Dendritic cell treated with granulocyte-macrophage colony-stimulating factor and Interleukin-4, amounts not matched to agents 40 ng/mL and 50 ng/mL, for 4 days (primary cell): ENCODE data around the gene DENND4A.
"Not testable (repeated sequence)": the region's sequence is repeated elsewhere in the genome, so short reads cannot be mapped to it uniquely, and the experiment has no call there.

Experiments
- H3K27ac Mint-ChIP-seq: one replicate; pipeline ENCODE4 v1.8.0; 2022; ENCODE audit warnings: mild to moderate bottlenecking, mixed read lengths
- H3K27me3 Mint-ChIP-seq: one replicate; pipeline ENCODE4 v1.8.0; 2022; ENCODE audit warnings: mild to moderate bottlenecking, mixed read lengths
- H3K36me3 Mint-ChIP-seq: one replicate; pipeline ENCODE4 v1.8.0; 2022; ENCODE audit warnings: low read depth, mixed read lengths
- H3K4me1 Mint-ChIP-seq: one replicate; pipeline ENCODE4 v1.8.0; 2022; ENCODE audit warnings: low read depth, mixed read lengths
- H3K4me3 Mint-ChIP-seq: one replicate; pipeline ENCODE4 v1.8.0; 2022; ENCODE audit warnings: mild to moderate bottlenecking, moderate library complexity, mixed read lengths
- H3K9me3 Mint-ChIP-seq: one replicate; pipeline ENCODE4 v1.8.0; 2022; ENCODE audit warnings: mixed read lengths
- intact Hi-C: fragments of 100-400 bp; cut with micrococcal nuclease; formaldehyde crosslinking; loops from one replicate; pipeline ENCODE4 v1.15.0; 2022

DENND4A gene

GRCh38 chr15:65631503-65631902, 160.6 kb downstream of the DENND4A start:
- H3K9me3 Mint-ChIP-seq = no peaks in the 10 kb centered on the region
- peaks cover 5% of the 10 kb centered on the region for H3K4me1 Mint-ChIP-seq
- intact Hi-C loops = no loop called here
- H3K36me3 Mint-ChIP-seq = peaks cover 4% of the 10 kb centered on the region
- no peaks in the 10 kb centered on the region for H3K27me3 Mint-ChIP-seq
- no peak overlapping the region for H3K27ac Mint-ChIP-seq
- H3K4me3 Mint-ChIP-seq = no peak overlapping the region

GRCh38 chr15:65630760-65631159, 161.3 kb downstream of the DENND4A start:
- Mint-ChIP-seq H3K4me3 (no peak overlapping the region), H3K27me3 (no peaks in the 10 kb centered on the region), H3K36me3 (peaks cover 12% of the 10 kb centered on the region), H3K4me1 (peaks cover 5% of the 10 kb centered on the region), H3K9me3 (no peaks in the 10 kb centered on the region), H3K27ac (no peak overlapping the region)
- intact Hi-C loops = no loop called here

GRCh38 chr15:65629548-65629947, 162.5 kb downstream of the DENND4A start:
- Mint-ChIP-seq H3K27me3 (no peaks in the 10 kb centered on the region), H3K4me3 (no peak overlapping the region), H3K27ac (no peak overlapping the region), H3K36me3 (peaks cover 24% of the 10 kb centered on the region), H3K4me1 (peaks cover 5% of the 10 kb centered on the region), H3K9me3 (no peaks in the 10 kb centered on the region)
- intact Hi-C loops = no loop called here

- Mint-ChIP-seq H3K4me1 (no peaks in the 10 kb centered on the region), H3K4me3 (no peak overlapping the region), H3K27ac (no peak overlapping the region), H3K36me3 (peaks cover 30% of the 10 kb centered on the region), H3K27me3 (no peaks in the 10 kb centered on the region), H3K9me3 (no peaks in the 10 kb centered on the region)
- intact Hi-C loops = no loop called here
Observed at GRCh38 chr15:65626856-65627255, 165.2 kb downstream of the DENND4A start.

GRCh38 chr15:65623103-65623502, 169.0 kb downstream of the DENND4A start:
- no peaks in the 10 kb centered on the region for H3K9me3 Mint-ChIP-seq

GRCh38 chr15:65621638-65622037, 170.5 kb downstream of the DENND4A start, which contains the start of gene SLC24A1:
TSS of gene SLC24A1 (plus strand) at chr15:65621938. CDS start at chr15:65624081, 2,143 bp downstream.
- peaks cover 6% of the 10 kb centered on the region for H3K4me1 Mint-ChIP-seq
- peaks cover 27% of the 10 kb centered on the region for H3K36me3 Mint-ChIP-seq
- H3K4me3 Mint-ChIP-seq = no peak within 1 kb of the TSS
- H3K9me3 Mint-ChIP-seq = no peaks in the 10 kb centered on the region
- intact Hi-C loops = no loop called here
- H3K27me3 Mint-ChIP-seq = no peaks in the 10 kb centered on the region
- H3K27ac Mint-ChIP-seq = no peak within 1 kb of the TSS

More at GRCh38 chr15:65623103-65623502, 169.0 kb downstream of the DENND4A start:
- Mint-ChIP-seq H3K27me3 (no peaks in the 10 kb centered on the region), H3K27ac (no peak overlapping the region), H3K4me1 (no peaks in the 10 kb centered on the region), H3K4me3 (no peak overlapping the region), H3K36me3 (peaks cover 30% of the 10 kb centered on the region)
- intact Hi-C loops = no loop called here

- intact Hi-C loops = no loop called here
- Mint-ChIP-seq H3K4me1 (peaks cover 6% of the 10 kb centered on the region), H3K36me3 (peaks cover 19% of the 10 kb centered on the region), H3K4me3 (no peak overlapping the region), H3K9me3 (no peaks in the 10 kb centered on the region), H3K27ac (no peak overlapping the region), H3K27me3 (no peaks in the 10 kb centered on the region)
Observed at GRCh38 chr15:65620833-65621232, 171.3 kb downstream of the DENND4A start.

- Mint-ChIP-seq H3K4me3 (no peak overlapping the region), H3K9me3 (no peaks in the 10 kb centered on the region), H3K36me3 (peaks cover 8% of the 10 kb centered on the region), H3K27ac (no peak overlapping the region), H3K4me1 (peaks cover 6% of the 10 kb centered on the region), H3K27me3 (no peaks in the 10 kb centered on the region)
- intact Hi-C loops = no loop called here
Observed at GRCh38 chr15:65619626-65620290, 172.3 kb downstream of the DENND4A start.

- no peak overlapping the region for H3K27ac Mint-ChIP-seq
- H3K4me3 Mint-ChIP-seq = no peak overlapping the region
- H3K9me3 Mint-ChIP-seq = no peaks in the 10 kb centered on the region
- peaks cover 10% of the 10 kb centered on the region for H3K4me1 Mint-ChIP-seq
- H3K27me3 Mint-ChIP-seq = no peaks in the 10 kb centered on the region
- intact Hi-C loops = no loop called here
- no peaks in the 10 kb centered on the region for H3K36me3 Mint-ChIP-seq
Observed at GRCh38 chr15:65618560-65619109, 173.5 kb downstream of the DENND4A start.

- H3K27me3 Mint-ChIP-seq, intact Hi-C loops, H3K27ac Mint-ChIP-seq, H3K4me3 Mint-ChIP-seq, H3K9me3 Mint-ChIP-seq, H3K36me3 Mint-ChIP-seq: not testable (repeated sequence)
- peaks cover 31% of the 10 kb centered on the region for H3K4me1 Mint-ChIP-seq
Observed at GRCh38 chr15:65615887-65616286, 176.2 kb downstream of the DENND4A start.

- Mint-ChIP-seq H3K4me1 (peaks cover 43% of the 10 kb centered on the region), H3K9me3 (no peaks in the 10 kb centered on the region), H3K27ac (no peak overlapping the region), H3K4me3 (no peak overlapping the region), H3K36me3 (peaks cover 13% of the 10 kb centered on the region), H3K27me3 (no peaks in the 10 kb centered on the region)
- intact Hi-C loops = no loop called here
Observed at GRCh38 chr15:65612949-65613744, 178.9 kb downstream of the DENND4A start.

- Mint-ChIP-seq H3K27ac (no peak overlapping the region), H3K27me3 (no peaks in the 10 kb centered on the region), H3K36me3 (peaks cover 13% of the 10 kb centered on the region), H3K4me1 (peaks cover 42% of the 10 kb centered on the region), H3K9me3 (no peaks in the 10 kb centered on the region), H3K4me3 (no peak overlapping the region)
- intact Hi-C loops = no loop called here
Observed at GRCh38 chr15:65612616-65612946, 179.5 kb downstream of the DENND4A start.

GRCh38 chr15:65611888-65612615, 180.0 kb downstream of the DENND4A start:
- Mint-ChIP-seq H3K9me3 (no peaks in the 10 kb centered on the region), H3K27ac (peak overlapping the region; percentile 97), H3K36me3 (peaks cover 16% of the 10 kb centered on the region), H3K27me3 (no peaks in the 10 kb centered on the region), H3K4me3 (peak overlapping the region; percentile 96), H3K4me1 (peaks cover 37% of the 10 kb centered on the region)
- intact Hi-C loops = loop anchor here (1.0 kb wide), 2 partner anchors 95 to 257 kb away; partner anchors contain the start of genes DPP8 and RAB11A
